Measurements from ENCODE around the gene SMOC1.
A peak's percentile ranks its signal among the peaks of the same experiment; 100 is the strongest.

Gene SMOC1

GRCh38 chr14:69972755-69973154, 93.5 kb downstream of the SMOC1 start:
- DNase-seq (ENCODE audit: low spot score): no peak

GRCh38 chr14:69973846-69974245, 94.6 kb downstream of the SMOC1 start:
- DNase-seq (ENCODE audit: low spot score): no peak
- Histone ChIP-seq H3K4me3 (no peak overlapping the region), H3K27ac (no peak overlapping the region)
- no peak for TF ChIP-seq CTCF (IDR thresholded peaks at IDR 0.05)

More at GRCh38 chr14:69972755-69973154, 93.5 kb downstream of the SMOC1 start:
- H3K27ac ChIP-seq: no peak overlapping the region
- no peak for TF ChIP-seq CTCF (IDR thresholded peaks at IDR 0.05)
- no peak overlapping the region for H3K4me3 ChIP-seq

- Histone ChIP-seq H3K4me3 (no peak overlapping the region), H3K27ac (no peak overlapping the region)
- TF ChIP-seq CTCF (IDR thresholded peaks at IDR 0.05): no peak
- DNase-seq (ENCODE audit: low spot score): no peak
These were observed 100.7 kb downstream of the SMOC1 start for GRCh38 chr14:69979882-69980281.

GRCh38 chr14:69980457-69981425, 101.5 kb downstream of the SMOC1 start:
- H3K4me3 ChIP-seq: no peak overlapping the region
- TF ChIP-seq CTCF (IDR thresholded peaks at IDR 0.05): no peak
- no peak overlapping the region for H3K27ac ChIP-seq
- no peak for DNase-seq (ENCODE audit: low spot score)

GRCh38 chr14:69982220-69982839, 103.1 kb downstream of the SMOC1 start:
- no peak for TF ChIP-seq CTCF (IDR thresholded peaks at IDR 0.05)
- DNase-seq (ENCODE audit: low spot score): no peak
- no peak overlapping the region for H3K4me3 ChIP-seq
- H3K27ac ChIP-seq: peak overlapping the region in 1 of 2 donors; percentile 20

- H3K27ac ChIP-seq: peak overlapping the region in 1 of 2 donors; percentile 20
- no peak overlapping the region for H3K4me3 ChIP-seq
- TF ChIP-seq CTCF (IDR thresholded peaks at IDR 0.05): no peak
- DNase-seq (ENCODE audit: low spot score): no peak
These were observed 103.7 kb downstream of the SMOC1 start for GRCh38 chr14:69982886-69983285.

Measured in coronary artery (tissue), 2 donors.